IMR-90 (cell line): ENCODE measurements around the gene ETV3L. TPM values are rescaled to one million over a fixed set of nuclear protein-coding genes. Genes with fewer than 3 reads are reported as not detected.

Experiments used
- ATAC-seq: fragments of 200-7000 bp; cut with Tn5 transposase; 2 replicates; pipeline ENCODE4 v1.9.1; 2020; ENCODE audit warnings: low read depth, mild to moderate bottlenecking, moderate library complexity
- BruUV-seq: library from RNA; stranded (reverse); fragments of 400-500 nt; replicated peaks from 2 replicates; lab custom pipeline; 2021; lab: Mats Ljungman, UMichigan
- CTCF ChIA-PET: fragments of 300-600 bp; formaldehyde crosslinking; extraction: SDS; loops from one replicate; lab custom pipeline; 2021; ENCODE audit warnings: antibody characterized with exemption; lab: Yijun Ruan, JAX
- POLR2A ChIA-PET: fragments of 300-600 bp; sonication (Branson Sonifier 250); formaldehyde crosslinking; loops from one replicate; lab custom pipeline; 2022; ENCODE audit warnings: antibody characterized with exemption; ENCODE audit not compliant: unreplicated experiment; lab: Charles Lee
- DNase-seq: peaks from one replicate; pipeline ENCODE4 v3.0.0; 2013
- H2AFZ ChIP-seq: replicated peaks from 2 replicates; pipeline ENCODE3; 2013; ENCODE audit warnings: low read length, mild to moderate bottlenecking; ENCODE audit not compliant: poor library complexity
- H2AK5ac ChIP-seq: 2 replicates; pipeline ENCODE4 v1.6.1; 2013; ENCODE audit warnings: low read depth, low read length, inconsistent platforms
- H2AK9ac ChIP-seq: replicated peaks from 2 replicates; pipeline ENCODE3; 2013; ENCODE audit warnings: mild to moderate bottlenecking, low read depth, low read length, moderate library complexity; ENCODE audit not compliant: poor library complexity
- H2BK120ac ChIP-seq: 2 replicates; pipeline ENCODE4 v1.6.1; 2013; ENCODE audit warnings: low read depth, low read length, inconsistent platforms
- H2BK15ac ChIP-seq: 3 replicates; pipeline ENCODE4 v1.6.1; 2013; ENCODE audit warnings: low read depth, low read length, inconsistent platforms
- H2BK20ac ChIP-seq: 2 replicates; pipeline ENCODE4 v1.6.1; 2013; ENCODE audit warnings: low read depth, mild to moderate bottlenecking, inconsistent platforms, low read length, moderate library complexity
- H2BK5ac ChIP-seq: 2 replicates; pipeline ENCODE4 v1.6.1; 2013; ENCODE audit warnings: mild to moderate bottlenecking, low read depth, low read length, inconsistent platforms; ENCODE audit not compliant: poor library complexity, severe bottlenecking
- H3K14ac ChIP-seq: replicated peaks from 2 replicates; pipeline ENCODE4 v1.6.1; 2013; ENCODE audit warnings: low read depth, low read length, inconsistent platforms
- H3K18ac ChIP-seq: 2 replicates; pipeline ENCODE4 v1.6.1; 2013; ENCODE audit warnings: low read depth, low read length, control low read depth
- H3K23ac ChIP-seq: 2 replicates; pipeline ENCODE4 v1.6.1; 2013; ENCODE audit warnings: low read depth, low read length, inconsistent platforms
- H3K27ac ChIP-seq: 2 replicates; pipeline ENCODE4 v1.5.1; 2013; ENCODE audit warnings: mild to moderate bottlenecking, control low read depth, low read length; ENCODE audit not compliant: insufficient read depth
- H3K27me3 ChIP-seq: 2 replicates; pipeline ENCODE4 v1.6.1; 2013; ENCODE audit warnings: low read length; ENCODE audit not compliant: control insufficient read depth, insufficient read depth
- H3K36me3 ChIP-seq: 2 replicates; pipeline ENCODE4 v1.6.1; 2013; ENCODE audit warnings: low read length, mixed read lengths; ENCODE audit not compliant: control insufficient read depth, insufficient read depth
- H3K4ac ChIP-seq: 2 replicates; pipeline ENCODE4 v1.6.1; 2013; ENCODE audit warnings: low read depth, low read length, inconsistent platforms
- H3K4me1 ChIP-seq: 2 replicates; pipeline ENCODE4 v1.6.1; 2013; ENCODE audit warnings: low read length, mixed read lengths; ENCODE audit not compliant: control insufficient read depth, insufficient read depth
- H3K4me2 ChIP-seq: 2 replicates; pipeline ENCODE4 v1.6.1; 2013; ENCODE audit warnings: low read depth, mild to moderate bottlenecking, control low read depth, low read length, moderate library complexity
- H3K4me3 ChIP-seq: 2 replicates; pipeline ENCODE4 v1.5.1; 2013; ENCODE audit warnings: low read depth, mild to moderate bottlenecking, control low read depth, low read length, moderate library complexity; ENCODE audit not compliant: insufficient read depth
- H3K56ac ChIP-seq: 2 replicates; pipeline ENCODE4 v1.6.1; 2013; ENCODE audit warnings: low read length, inconsistent platforms; ENCODE audit not compliant: insufficient read depth; ENCODE audit errors: extremely low read depth
- H3K79me1 ChIP-seq, 2 experiments: 2 replicates each; pipeline ENCODE4 v1.6.1; 2013; ENCODE audit warnings: low read length in 2 of 2, inconsistent platforms in 1 of 2, low read depth in 1 of 2
- H3K9ac ChIP-seq: 2 replicates; pipeline ENCODE4 v1.6.1; 2013; ENCODE audit warnings: low read depth, low read length, control low read depth
- H3K9me1 ChIP-seq: 2 replicates; pipeline ENCODE4 v1.6.1; 2013; ENCODE audit warnings: low read length, inconsistent platforms; ENCODE audit not compliant: insufficient read depth
- H3K9me3 ChIP-seq: 2 replicates; pipeline ENCODE4 v1.6.1; 2013; ENCODE audit warnings: low read length; ENCODE audit not compliant: control insufficient read depth, insufficient read depth
- H4K20me1 ChIP-seq: 2 replicates; pipeline ENCODE4 v1.6.1; 2013; ENCODE audit warnings: low read length, inconsistent platforms; ENCODE audit not compliant: insufficient read depth
- H4K5ac ChIP-seq: 2 replicates; pipeline ENCODE4 v1.6.1; 2013; ENCODE audit warnings: mild to moderate bottlenecking, low read depth, low read length, control low read depth
- H4K8ac ChIP-seq, 2 experiments: 2 replicates each; pipeline ENCODE4 v1.6.1; 2013; ENCODE audit warnings: low read depth in 2 of 2, low read length in 2 of 2, control low read depth in 1 of 2, inconsistent platforms in 1 of 2
- H4K91ac ChIP-seq: 2 replicates; pipeline ENCODE4 v1.6.1; 2013; ENCODE audit warnings: low read depth, low read length, inconsistent platforms; ENCODE audit not compliant: insufficient read depth
- CEBPB ChIP-seq: IDR thresholded peaks from 2 replicates; pipeline ENCODE4 v1.6.1; 2012; ENCODE audit warnings: low read depth, low read length, improper control_type of control experiment
- CTCF ChIP-seq: conservative IDR thresholded peaks from 2 replicates; pipeline ENCODE4 v1.5.1; 2012; ENCODE audit warnings: mild to moderate bottlenecking, low read depth, low read length, improper control_type of control experiment
- FOS ChIP-seq: fragments of 150-350 bp; IDR thresholded peaks from 2 replicates; pipeline ENCODE4 v1.6.1; 2016; ENCODE audit warnings: low read depth, low read length
- MAFK ChIP-seq: IDR thresholded peaks from 2 replicates; pipeline ENCODE4 v1.6.1; 2012; ENCODE audit warnings: low read depth, low read length, improper control_type of control experiment
- MAZ ChIP-seq: IDR thresholded peaks from 2 replicates; pipeline ENCODE4 v1.6.1; 2012; ENCODE audit warnings: low read depth, mild to moderate bottlenecking, low read length, improper control_type of control experiment, moderate library complexity, borderline replicate concordance
- MXI1 ChIP-seq: IDR thresholded peaks from 2 replicates; pipeline ENCODE4 v1.6.1; 2012; ENCODE audit warnings: low read depth, mild to moderate bottlenecking, low read length, moderate library complexity, borderline replicate concordance
- NFE2L2 ChIP-seq: fragments of 150-350 bp; IDR thresholded peaks from 2 replicates; pipeline ENCODE4 v1.6.1; 2016; ENCODE audit warnings: low read depth, mild to moderate bottlenecking, low read length
- POLR2A ChIP-seq: IDR thresholded peaks from 2 replicates; pipeline ENCODE4 v1.6.1; 2012; ENCODE audit warnings: mild to moderate bottlenecking, low read depth, low read length
- RAD21 ChIP-seq: IDR thresholded peaks from 2 replicates; pipeline ENCODE4 v1.6.1; 2012; ENCODE audit warnings: low read length, improper control_type of control experiment
- RCOR1 ChIP-seq: IDR thresholded peaks from 2 replicates; pipeline ENCODE4 v1.6.1; 2012; ENCODE audit warnings: mild to moderate bottlenecking, low read length, improper control_type of control experiment; ENCODE audit not compliant: insufficient replicate concordance
- SMC3 ChIP-seq: fragments of 150-350 bp; IDR thresholded peaks from 2 replicates; pipeline ENCODE4 v1.6.1; 2016; ENCODE audit warnings: low read depth, mild to moderate bottlenecking, antibody characterized with exemption, low read length, moderate library complexity
- WGBS, 2 experiments: methylation state at CpG; one replicate each; pipeline versions ENCODE4 v1.1.5 to v1.1.7; 2013; ENCODE audit warnings: missing lambda C conversion rate in 2 of 2; ENCODE audit not compliant: insufficient read length in 1 of 2; ENCODE audit errors: extremely low coverage in 2 of 2; 5-methylcytosine and 5-hydroxymethylcytosine counted together
- dilution Hi-C: fragments of 300-500 bp; cut with HindIII; formaldehyde crosslinking; loops from one replicate; pipeline ENCODE4 v1.14.3; 2018; ENCODE audit warnings: low sequenced_read_pairs; ENCODE audit not compliant: unreplicated experiment
- in situ Hi-C: fragments of 300-500 bp; cut with MboI; formaldehyde crosslinking; loops from 3 replicates; pipeline ENCODE4 v1.14.3; 2019; ENCODE audit warnings: low sequenced_read_pairs, inconsistent platforms, mixed read lengths
- intact Hi-C: fragments of 100-400 bp; cut with micrococcal nuclease; formaldehyde crosslinking; loops from 2 replicates; pipeline ENCODE4 v1.10.0; 2022
- polyA plus RNA-seq, 3 experiments: library from polyadenylated mRNA; depleted of rRNA; stranded (reverse); fragments of >200 nt; gene quantifications; 2 replicates each; pipeline ENCODE4 v1.2.3, GENCODE V29; 2012; ENCODE audit warnings: low replicate concordance in 1 of 3
- total RNA-seq: library from RNA; depleted of rRNA; stranded (reverse); fragments of >200 nt; gene quantifications from 2 replicates; pipeline ENCODE4 v1.2.3, GENCODE V29; 2012
- TF ChIP-seq, protein P1 (sequence below): fragments of 150-350 bp; IDR thresholded peaks from 2 replicates; pipeline ENCODE4 v1.6.1; 2016; ENCODE audit warnings: low read depth, mild to moderate bottlenecking, low read length, moderate library complexity, borderline replicate concordance

ETV3L gene
- total and polyA plus RNA-seq, 2 of the 4 experiments (the other 2 are of a cell fraction): not detected

GRCh38 chr1:157095091-157095490, 4.5 kb downstream of the ETV3L start:
- no peak overlapping the region for H3K14ac ChIP-seq
- CTCF ChIA-PET: no interaction called here
- dilution Hi-C loops: no loop called here

More at GRCh38 chr1:157095091-157095490, 4.5 kb downstream of the ETV3L start:
- no peak overlapping the region for H4K5ac ChIP-seq
- H2BK20ac ChIP-seq: no peak overlapping the region
- no peak overlapping the region for H2AK5ac ChIP-seq
- no peak overlapping the region for H3K18ac ChIP-seq
- H3K9me1 ChIP-seq: 0 out of 2 replicates have a peak, but pooled peaks cover 3% of the 10 kb centered on the region
- H4K91ac ChIP-seq: no peak overlapping the region
- no peak overlapping the region for H2BK15ac ChIP-seq
- WGBS, 2 experiments: no CpG with 5 or more reads among the region's 4 CpGs
- no peak overlapping the region for H2AK9ac ChIP-seq
- intact Hi-C loops (loop anchor here (10.0 kb wide), 1 partner anchor 270 kb away; no protein-coding TSS in a partner anchor), in situ Hi-C loops (no loop called here)
- POLR2A ChIA-PET: interaction anchor here (0.6 kb wide), 1 partner anchor 50 kb away, joined by 3 read pairs; no protein-coding TSS in a partner anchor
- H3K4me3 ChIP-seq: no peak overlapping the region
- no peak for ATAC-seq
- H3K56ac ChIP-seq: no peak overlapping the region
- no peak overlapping the region for H3K23ac ChIP-seq
- no TSS peak for BruUV-seq
- H3K27me3 ChIP-seq: 0 out of 2 replicates have a peak, but pooled peaks cover 3% of the 10 kb centered on the region
- no peak for TF ChIP-seq FOS
- no peak for TF ChIP-seq CEBPB
- TF ChIP-seq, protein P1, sequence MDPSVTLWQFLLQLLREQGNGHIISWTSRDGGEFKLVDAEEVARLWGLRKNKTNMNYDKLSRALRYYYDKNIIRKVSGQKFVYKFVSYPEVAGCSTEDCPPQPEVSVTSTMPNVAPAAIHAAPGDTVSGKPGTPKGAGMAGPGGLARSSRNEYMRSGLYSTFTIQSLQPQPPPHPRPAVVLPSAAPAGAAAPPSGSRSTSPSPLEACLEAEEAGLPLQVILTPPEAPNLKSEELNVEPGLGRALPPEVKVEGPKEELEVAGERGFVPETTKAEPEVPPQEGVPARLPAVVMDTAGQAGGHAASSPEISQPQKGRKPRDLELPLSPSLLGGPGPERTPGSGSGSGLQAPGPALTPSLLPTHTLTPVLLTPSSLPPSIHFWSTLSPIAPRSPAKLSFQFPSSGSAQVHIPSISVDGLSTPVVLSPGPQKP: no peak
- TF ChIP-seq POLR2A: no peak
- no peak for TF ChIP-seq MXI1
- no peak for TF ChIP-seq MAFK
- no peak for TF ChIP-seq CTCF
- TF ChIP-seq MAZ: no peak
- no peak for TF ChIP-seq RCOR1
- no peak for TF ChIP-seq NFE2L2
- TF ChIP-seq RAD21: no peak
- TF ChIP-seq SMC3: no peak
- no peaks in the 10 kb centered on the region for H3K79me1 ChIP-seq
- no peak for DNase-seq
- no peak overlapping the region for H3K9ac ChIP-seq
- no peak overlapping the region for H4K8ac ChIP-seq
- no peak overlapping the region for H2BK120ac ChIP-seq
- H2BK5ac ChIP-seq: no peak overlapping the region
- H3K36me3 ChIP-seq: no peaks in the 10 kb centered on the region
- H3K27ac ChIP-seq: no peak overlapping the region
- H3K4me2 ChIP-seq: no peak overlapping the region
- no peaks in the 10 kb centered on the region; the same call in 1 of the 2 replicates for H3K4me1 ChIP-seq
- no peak overlapping the region for H2AFZ ChIP-seq
- H3K4ac ChIP-seq: no peak overlapping the region
- H3K9me3 ChIP-seq: no peaks in the 10 kb centered on the region
- H4K20me1 ChIP-seq: no peaks in the 10 kb centered on the region
